Mesendoderm (in vitro differentiated cells): ENCODE results near the gene SLCO4A1.

Source experiments
- DNase-seq: peaks from one replicate; pipeline ENCODE4 v3.0.0; 2013
- H2AK5ac ChIP-seq: 2 replicates; pipeline ENCODE4 v1.6.1; 2013; ENCODE audit warnings: low read length, inconsistent platforms
- H2BK120ac ChIP-seq: 2 replicates; pipeline ENCODE4 v1.6.1; 2013; ENCODE audit warnings: low read depth, mild to moderate bottlenecking, low read length, moderate library complexity, mixed read lengths
- H2BK15ac ChIP-seq: replicated peaks from 2 replicates; pipeline ENCODE4 v1.6.1; 2013; ENCODE audit warnings: low read depth, mild to moderate bottlenecking, moderate library complexity
- H2BK5ac ChIP-seq: 2 replicates; pipeline ENCODE4 v1.6.1; 2013; ENCODE audit warnings: low read length, inconsistent platforms
- H3K18ac ChIP-seq: 2 replicates; pipeline ENCODE4 v1.6.1; 2013; ENCODE audit warnings: mild to moderate bottlenecking, low read length, mixed read lengths
- H3K23ac ChIP-seq: one replicate; pipeline ENCODE4 v1.6.1; 2013; ENCODE audit warnings: low read length
- H3K27ac ChIP-seq: 2 replicates; pipeline ENCODE4 v1.5.1; 2013; ENCODE audit warnings: low read depth, mild to moderate bottlenecking, inconsistent platforms, low read length, moderate library complexity
- H3K27me3 ChIP-seq: 2 replicates; pipeline ENCODE4 v1.6.1; 2013; ENCODE audit warnings: low read length, control low read depth, mild to moderate bottlenecking, inconsistent platforms; ENCODE audit not compliant: insufficient read depth, poor library complexity
- H3K36me3 ChIP-seq: 2 replicates; pipeline ENCODE4 v1.6.1; 2013; ENCODE audit warnings: low read length, inconsistent platforms; ENCODE audit not compliant: control insufficient read depth, insufficient read depth
- H3K4ac ChIP-seq: one replicate; pipeline ENCODE4 v1.6.1; 2013; ENCODE audit warnings: low read depth, mild to moderate bottlenecking, low read length, moderate library complexity
- H3K4me1 ChIP-seq: 2 replicates; pipeline ENCODE4 v1.6.1; 2013; ENCODE audit warnings: low read depth, low read length, inconsistent platforms; ENCODE audit not compliant: control insufficient read depth
- H3K4me2 ChIP-seq: 2 replicates; pipeline ENCODE4 v1.6.1; 2013; ENCODE audit warnings: low read length
- H3K4me3 ChIP-seq: 2 replicates; pipeline ENCODE4 v1.5.1; 2013; ENCODE audit warnings: mild to moderate bottlenecking, low read length
- H3K56ac ChIP-seq: one replicate; pipeline ENCODE4 v1.6.1; 2013; ENCODE audit warnings: low read length
- H3K79me1 ChIP-seq: 2 replicates; pipeline ENCODE4 v1.6.1; 2013; ENCODE audit warnings: low read length, inconsistent platforms
- H3K79me2 ChIP-seq: 2 replicates; pipeline ENCODE4 v1.6.1; 2013; ENCODE audit warnings: mild to moderate bottlenecking, low read length; ENCODE audit not compliant: control insufficient read depth, insufficient read depth
- H3K9ac ChIP-seq: 2 replicates; pipeline ENCODE4 v1.6.1; 2013; ENCODE audit warnings: low read length, inconsistent platforms
- H4K5ac ChIP-seq: one replicate; pipeline ENCODE4 v1.6.1; 2013; ENCODE audit warnings: low read length
- H4K8ac ChIP-seq: one replicate; pipeline ENCODE4 v1.6.1; 2013; ENCODE audit warnings: low read depth, mild to moderate bottlenecking, control low read depth, low read length, moderate library complexity
- whole genome bisulfite sequencing: extraction: QIAGEN DNeasy Blood & Tissue Kit; methylation state at CpG from one replicate; pipeline ENCODE4 v1.1.7; 2013; ENCODE audit warnings: low lambda C conversion rate, missing lambda C conversion rate; ENCODE audit not compliant: insufficient coverage; ENCODE audit errors: extremely low coverage; 5-methylcytosine and 5-hydroxymethylcytosine counted together

Gene SLCO4A1

DNA sequence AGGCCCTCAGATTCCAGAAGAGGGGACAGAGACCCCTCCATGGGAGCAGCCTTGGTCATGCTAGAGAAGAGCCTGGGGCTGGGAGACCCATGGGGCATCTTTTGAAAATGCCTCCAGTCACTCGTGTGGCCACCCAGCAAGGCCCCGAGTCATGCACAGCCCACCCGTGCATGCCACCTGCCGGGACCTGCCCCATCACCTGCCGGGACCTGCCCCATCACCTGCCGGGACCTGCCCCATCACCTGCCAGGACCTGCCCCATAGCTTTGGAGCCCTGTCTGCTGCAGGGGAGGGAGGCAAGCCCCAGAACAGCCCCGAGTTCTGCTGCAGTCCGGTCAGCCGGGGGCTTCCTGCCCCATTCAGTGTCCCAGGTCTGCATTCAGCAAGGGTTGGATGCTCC is 37.5 kb upstream of the SLCO4A1 start:
- no peaks in the 10 kb centered on the region for H3K4me1 ChIP-seq

GRCh38 chr20:62605236-62605943 is 36.9 kb upstream of the SLCO4A1 start:
- Histone ChIP-seq H3K56ac (no peak overlapping the region), H3K4me2 (no peak overlapping the region), H3K4me1 (no peaks in the 10 kb centered on the region), H3K27me3 (no peaks in the 10 kb centered on the region), H2AK5ac (no peak overlapping the region), H3K4me3 (no peak overlapping the region), H3K79me1 (no peaks in the 10 kb centered on the region), H2BK120ac (no peak overlapping the region), H3K23ac (no peak overlapping the region), H3K18ac (no peak overlapping the region), H3K4ac (no peak overlapping the region), H3K9ac (no peak overlapping the region), H3K27ac (no peak overlapping the region), H2BK15ac (no peak overlapping the region), H4K8ac (no peak overlapping the region), H3K79me2 (no peaks in the 10 kb centered on the region), H3K36me3 (no peaks in the 10 kb centered on the region), H4K5ac (no peak overlapping the region), H2BK5ac (no peak overlapping the region)
- no CpG with 5 or more reads among the region's 11 CpGs for WGBS
- no peak for DNase-seq

More for the DNA sequence above, 37.5 kb upstream of the SLCO4A1 start:
- H4K8ac ChIP-seq = no peak overlapping the region
- H3K4me3 ChIP-seq = no peak overlapping the region
- no peak overlapping the region for H3K23ac ChIP-seq
- H3K79me2 ChIP-seq = no peaks in the 10 kb centered on the region
- no peak overlapping the region for H3K9ac ChIP-seq
- H3K36me3 ChIP-seq = no peaks in the 10 kb centered on the region
- no peak overlapping the region for H2BK120ac ChIP-seq
- H3K56ac ChIP-seq = no peak overlapping the region
- no peak overlapping the region for H3K4ac ChIP-seq
- H3K4me2 ChIP-seq = no peak overlapping the region
- H2AK5ac ChIP-seq = no peak overlapping the region
- no peaks in the 10 kb centered on the region for H3K27me3 ChIP-seq
- no peak overlapping the region for H3K18ac ChIP-seq
- no peaks in the 10 kb centered on the region for H3K79me1 ChIP-seq
- no CpG with 5 or more reads among the region's 9 CpGs for WGBS
- no peak for DNase-seq
- H4K5ac ChIP-seq = no peak overlapping the region
- H2BK15ac ChIP-seq = no peak overlapping the region
- H3K27ac ChIP-seq = no peak overlapping the region
- H2BK5ac ChIP-seq = no peak overlapping the region

DNA sequence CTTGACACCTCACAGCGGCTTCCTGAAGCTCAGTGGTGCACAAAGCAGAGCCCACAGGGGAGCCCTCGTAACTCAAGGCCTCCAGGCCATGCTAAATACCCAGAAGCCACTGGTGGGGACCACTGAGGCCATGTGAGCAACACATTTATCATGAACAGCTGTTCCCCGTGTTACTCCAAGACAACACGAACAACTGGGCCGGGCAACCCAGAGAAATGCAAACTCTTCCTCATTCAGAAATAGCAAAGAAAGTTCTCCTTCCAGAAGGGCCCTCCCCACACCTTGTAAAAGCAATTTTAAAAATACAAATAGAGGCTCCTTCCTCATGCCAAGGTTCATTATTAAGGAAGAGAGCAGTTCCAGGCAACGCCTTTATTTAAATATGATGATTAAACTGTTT is 36.3 kb upstream of the SLCO4A1 start:
- WGBS = no CpG with 5 or more reads among the region's 6 CpGs

DNA sequence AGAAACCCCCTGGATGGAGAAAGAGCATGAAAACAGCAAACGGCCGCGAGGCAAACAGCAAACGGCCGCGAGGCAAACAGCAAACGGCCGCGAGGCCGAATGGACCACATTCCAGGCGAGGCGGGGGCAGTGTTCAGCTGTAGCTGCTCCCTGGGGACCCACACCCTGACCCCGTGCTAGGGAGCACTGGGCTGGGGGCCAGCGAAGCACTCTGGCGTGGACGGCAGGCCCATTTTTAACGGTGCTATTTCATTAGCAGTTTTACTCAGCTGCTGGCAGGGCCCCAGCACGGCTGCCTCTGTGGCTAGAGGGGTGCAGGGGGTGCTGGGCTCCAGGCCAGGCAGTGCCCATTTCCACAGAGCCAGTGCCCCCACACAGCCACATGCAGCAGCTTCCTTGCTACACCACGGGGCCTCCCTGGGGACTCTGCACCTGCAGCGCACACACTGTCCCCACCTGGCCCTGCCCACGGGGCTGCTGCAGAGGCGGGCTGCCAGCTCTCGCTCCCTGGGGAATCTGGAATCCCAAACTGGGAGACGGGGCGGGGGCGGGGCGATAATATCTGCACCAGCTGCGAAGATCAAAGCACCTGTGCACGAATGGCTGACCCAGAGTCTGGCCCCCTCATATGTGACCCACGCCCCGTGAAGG is 35.6 kb upstream of the SLCO4A1 start:
- Histone ChIP-seq H3K36me3 (no peaks in the 10 kb centered on the region), H3K56ac (no peak overlapping the region), H2BK5ac (no peak overlapping the region), H3K4me1 (no peaks in the 10 kb centered on the region), H3K4me2 (no peak overlapping the region), H2BK15ac (no peak overlapping the region), H3K79me2 (no peaks in the 10 kb centered on the region), H3K23ac (no peak overlapping the region), H3K27me3 (no peaks in the 10 kb centered on the region), H3K18ac (no peak overlapping the region), H3K4ac (no peak overlapping the region), H4K5ac (no peak overlapping the region), H4K8ac (no peak overlapping the region), H3K4me3 (no peak overlapping the region), H3K79me1 (no peaks in the 10 kb centered on the region), H3K9ac (no peak overlapping the region), H2BK120ac (no peak overlapping the region), H3K27ac (no peak overlapping the region), H2AK5ac (no peak overlapping the region)
- WGBS = no CpG with 5 or more reads among the region's 31 CpGs
- DNase-seq = no peak

More for the DNA sequence above, 36.3 kb upstream of the SLCO4A1 start:
- H3K4me1 ChIP-seq = no peaks in the 10 kb centered on the region
- no peak overlapping the region for H2BK120ac ChIP-seq
- H2BK5ac ChIP-seq = no peak overlapping the region
- H3K27me3 ChIP-seq = no peaks in the 10 kb centered on the region
- H4K5ac ChIP-seq = no peak overlapping the region
- H3K4me3 ChIP-seq = no peak overlapping the region
- H3K56ac ChIP-seq = no peak overlapping the region
- H3K27ac ChIP-seq = no peak overlapping the region
- no peak for DNase-seq
- H2BK15ac ChIP-seq = no peak overlapping the region
- H3K79me1 ChIP-seq = no peaks in the 10 kb centered on the region
- no peak overlapping the region for H2AK5ac ChIP-seq
- H3K36me3 ChIP-seq = no peaks in the 10 kb centered on the region
- no peak overlapping the region for H3K23ac ChIP-seq
- H3K18ac ChIP-seq = no peak overlapping the region
- H3K4ac ChIP-seq = no peak overlapping the region
- H4K8ac ChIP-seq = no peak overlapping the region
- H3K9ac ChIP-seq = no peak overlapping the region
- no peaks in the 10 kb centered on the region for H3K79me2 ChIP-seq
- H3K4me2 ChIP-seq = no peak overlapping the region

- Histone ChIP-seq H3K27ac (no peak overlapping the region), H3K4me2 (no peak overlapping the region), H4K8ac (no peak overlapping the region), H2BK5ac (no peak overlapping the region), H3K27me3 (no peaks in the 10 kb centered on the region), H2BK120ac (no peak overlapping the region), H3K23ac (no peak overlapping the region), H4K5ac (no peak overlapping the region), H2AK5ac (no peak overlapping the region), H3K4me1 (no peaks in the 10 kb centered on the region), H3K56ac (no peak overlapping the region), H3K4me3 (no peak overlapping the region), H3K18ac (no peak overlapping the region), H3K79me2 (no peaks in the 10 kb centered on the region), H3K79me1 (no peaks in the 10 kb centered on the region), H3K36me3 (no peaks in the 10 kb centered on the region), H3K9ac (no peak overlapping the region), H3K4ac (no peak overlapping the region), H2BK15ac (no peak overlapping the region)
- no peak for DNase-seq
- whole genome bisulfite sequencing = no CpG with 5 or more reads among the region's 21 CpGs
These were observed 34.7 kb upstream of the SLCO4A1 start for GRCh38 chr20:62607366-62608217.
